GM19099 (cell line): Measurements from ENCODE around the gene CHD6.

Source experiments
- POLR2A ChIP-seq: IDR thresholded peaks from 3 replicates; pipeline ENCODE4 v1.6.1; 2011; ENCODE audit warnings: low read depth; ENCODE audit not compliant: insufficient read length; ENCODE audit errors: extremely low read depth

Gene CHD6

GRCh38 chr20:41425180-41425884 is 192.8 kb downstream of the CHD6 start:
- TF ChIP-seq POLR2A = no peak

DNA sequence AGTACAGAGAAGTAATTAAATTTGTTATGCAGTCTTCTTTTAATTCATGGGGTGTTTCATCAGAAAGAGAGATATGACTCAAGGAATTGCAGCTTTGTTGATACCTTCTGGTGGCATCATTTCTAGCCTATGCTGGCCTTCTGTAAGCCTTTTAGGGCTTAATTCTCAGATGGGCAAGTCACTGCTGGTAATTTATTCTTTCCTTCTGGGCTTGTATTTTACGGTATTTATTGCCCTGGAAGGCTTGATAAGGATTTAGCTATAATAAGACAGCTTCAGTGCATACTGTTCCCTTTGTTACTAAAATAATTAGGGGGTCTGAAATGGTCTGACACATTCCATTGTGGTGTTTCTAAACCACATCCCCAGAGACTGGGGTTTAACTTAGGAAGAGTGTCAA is 193.6 kb downstream of the CHD6 start:
- TF ChIP-seq POLR2A = no peak

DNA sequence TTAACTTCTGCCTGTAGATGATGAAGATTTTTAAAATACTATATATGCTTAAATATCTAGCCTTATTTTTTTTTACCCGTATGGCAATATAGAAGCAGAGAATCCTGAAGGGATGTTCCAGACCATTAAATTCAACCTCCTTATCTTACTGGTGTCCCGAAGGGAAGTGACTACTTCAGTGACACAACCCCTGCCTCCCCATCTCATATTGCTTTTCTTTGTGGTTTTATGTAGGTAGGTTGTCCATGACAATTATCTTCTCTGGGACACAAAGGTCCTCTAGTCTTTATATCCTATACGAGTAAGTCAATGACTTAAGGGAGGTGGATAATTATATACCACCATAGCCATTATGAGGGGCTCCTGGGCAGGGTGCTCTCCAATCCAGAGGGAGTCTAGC is 194.2 kb downstream of the CHD6 start:
- TF ChIP-seq POLR2A = no peak

- no peak for TF ChIP-seq POLR2A
Observed at GRCh38 chr20:41422953-41423352, 195.2 kb downstream of the CHD6 start.

- no peak for TF ChIP-seq POLR2A
Observed at GRCh38 chr20:41418739-41419293, 199.4 kb downstream of the CHD6 start.

- no peak for TF ChIP-seq POLR2A
Observed at GRCh38 chr20:41418031-41418430, 200.1 kb downstream of the CHD6 start.

- no peak for TF ChIP-seq POLR2A
Observed at GRCh38 chr20:41415191-41415590, 203.0 kb downstream of the CHD6 start.

DNA sequence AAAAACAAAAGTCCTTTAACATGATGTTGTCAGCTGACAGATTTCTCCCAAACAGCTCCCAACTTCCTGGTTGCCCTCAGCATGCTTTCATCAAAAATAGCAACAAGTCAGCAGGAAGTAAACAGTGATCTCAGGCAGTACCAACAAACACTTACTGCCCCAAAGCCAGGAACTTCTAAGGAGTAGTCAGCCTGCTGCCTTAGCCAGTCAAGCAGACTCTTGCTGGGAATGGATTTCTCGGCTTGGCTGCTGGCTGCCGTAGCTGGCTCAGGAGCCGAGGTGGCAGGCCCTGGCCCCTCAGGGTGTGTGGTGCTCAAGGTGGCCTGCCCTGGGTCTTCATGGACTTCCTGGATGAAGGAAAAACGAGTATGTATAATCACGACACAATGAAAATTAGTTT is 205.0 kb downstream of the CHD6 start:
- no peak for TF ChIP-seq POLR2A

DNA sequence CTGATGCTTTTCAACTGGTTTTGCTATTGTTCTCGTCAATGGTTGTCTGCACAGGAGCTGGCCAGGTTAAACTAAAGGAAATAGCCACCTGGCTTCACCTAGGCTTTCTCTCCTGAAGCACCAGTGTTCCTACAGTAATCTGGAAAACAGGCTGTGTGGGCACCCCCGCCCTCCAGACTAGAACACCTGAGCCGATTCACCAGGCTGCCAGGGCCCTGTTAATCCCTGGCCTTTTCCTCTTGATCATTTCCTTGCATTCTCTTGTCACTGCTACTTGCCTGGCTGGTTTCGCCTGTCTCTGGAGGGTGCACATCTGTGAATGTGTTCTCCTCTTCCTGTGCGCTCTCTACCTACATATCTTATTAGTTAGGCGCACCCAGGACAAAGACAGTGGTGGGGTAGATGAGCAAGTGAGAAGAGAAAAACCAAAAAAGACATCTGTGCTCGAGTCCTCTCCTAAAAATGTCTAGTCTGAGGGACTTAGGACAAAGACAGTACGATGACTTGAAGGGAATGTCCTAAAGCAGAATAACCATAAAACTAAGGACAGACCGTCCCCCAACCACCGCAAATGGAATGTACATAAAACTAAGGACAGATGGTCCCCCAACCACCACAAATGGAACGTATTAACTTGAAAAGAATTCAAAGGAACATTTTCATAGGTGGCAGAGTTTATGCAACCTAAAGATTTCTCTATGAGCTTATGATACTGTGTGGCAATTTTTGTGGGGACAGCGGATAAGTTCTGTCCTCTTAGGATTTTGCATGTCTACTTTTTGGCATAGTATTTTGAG is 205.7 kb downstream of the CHD6 start:
- no peak for TF ChIP-seq POLR2A

DNA sequence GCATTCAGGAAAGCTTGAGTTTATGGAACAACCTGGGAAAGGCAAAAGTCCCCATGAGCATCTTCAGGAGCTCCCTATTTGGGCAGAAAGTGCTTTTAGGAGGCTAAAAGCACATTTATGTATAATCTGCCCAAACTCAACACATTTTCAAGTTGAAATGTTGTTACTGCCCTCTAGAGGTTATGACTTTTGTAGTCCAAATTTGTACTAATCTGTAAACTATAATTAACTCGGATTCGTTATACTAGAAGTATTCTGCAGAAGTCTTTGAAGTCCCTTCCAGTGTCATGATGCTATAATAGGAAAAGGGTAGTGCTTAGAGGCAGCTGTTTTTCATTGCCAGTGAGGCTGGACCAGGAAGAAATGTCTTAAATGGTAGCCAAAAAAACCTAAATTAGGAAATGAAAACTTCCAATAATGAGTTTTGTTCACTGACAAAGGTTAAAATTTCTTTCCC is 206.8 kb downstream of the CHD6 start:
- no peak for TF ChIP-seq POLR2A

- TF ChIP-seq POLR2A = no peak
Observed at GRCh38 chr20:41408986-41409385, 209.2 kb downstream of the CHD6 start.

- TF ChIP-seq POLR2A = no peak
Observed at GRCh38 chr20:41408156-41408794, 209.9 kb downstream of the CHD6 start.

DNA sequence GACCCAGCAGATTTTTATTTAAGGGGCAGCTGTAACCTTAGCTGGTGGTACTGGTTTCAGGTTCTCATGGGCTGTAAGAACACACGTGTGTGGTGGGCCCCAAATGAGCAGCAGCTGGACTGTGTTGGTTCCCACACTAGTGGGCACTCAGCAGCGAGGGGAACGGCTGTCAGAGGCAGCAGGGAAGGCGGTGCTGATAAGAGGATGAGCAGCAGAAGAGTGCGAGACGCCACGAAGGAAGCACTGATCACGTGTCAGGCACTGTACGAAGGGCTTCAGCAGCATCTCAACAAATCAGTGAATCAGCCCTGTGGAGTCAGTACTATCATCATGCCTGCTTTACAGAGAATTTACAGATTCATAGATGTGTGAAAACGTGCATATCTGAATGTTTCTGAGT is 210.6 kb downstream of the CHD6 start:
- no peak for TF ChIP-seq POLR2A

DNA sequence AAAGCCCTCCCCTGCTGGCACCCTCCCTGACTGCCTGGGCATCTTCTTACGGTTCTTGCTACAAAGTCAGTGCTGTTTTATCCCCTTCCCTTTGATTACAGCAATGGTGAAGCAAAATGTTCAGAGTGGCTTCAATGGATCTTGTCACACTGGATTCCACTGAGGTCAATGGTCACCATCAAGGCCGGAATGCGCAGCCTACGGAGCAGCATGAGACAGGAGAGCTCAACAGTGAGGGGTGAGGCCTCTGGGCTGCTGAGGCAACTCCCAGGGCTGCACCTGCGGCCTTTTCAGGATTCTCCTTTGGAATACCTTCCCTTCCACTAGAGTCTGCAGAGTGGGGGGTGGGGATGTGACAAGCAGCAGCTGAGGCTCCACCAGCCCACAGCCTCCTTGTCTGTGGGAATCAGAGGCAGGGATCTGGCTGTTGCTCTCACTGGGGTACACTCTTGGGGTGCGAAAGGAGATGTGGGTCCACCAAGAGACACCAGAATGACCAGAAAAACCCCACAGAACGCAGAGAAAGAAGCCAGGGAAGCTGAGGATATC is 211.2 kb downstream of the CHD6 start:
- TF ChIP-seq POLR2A = no peak

DNA sequence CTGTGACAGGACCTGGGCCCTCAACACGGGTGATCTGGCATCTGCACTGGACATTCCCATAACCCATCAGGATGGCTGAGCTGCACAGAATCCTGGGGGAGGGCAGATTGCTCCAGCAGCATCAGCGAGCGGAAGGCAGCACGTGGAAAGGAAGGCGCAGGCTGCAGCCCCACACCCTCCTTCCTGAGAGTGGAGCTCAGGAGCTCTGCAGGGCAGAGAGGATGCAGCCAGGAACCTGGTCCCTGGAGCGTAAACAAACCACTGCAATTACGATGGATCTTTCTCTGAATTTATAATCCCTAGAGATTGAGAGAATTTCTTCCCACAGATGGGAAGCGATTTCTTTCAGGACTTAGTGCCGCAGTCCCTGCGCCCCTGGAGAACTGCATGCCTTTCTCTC is 211.8 kb downstream of the CHD6 start:
- TF ChIP-seq POLR2A = no peak

GRCh38 chr20:41405436-41405835 is 212.7 kb downstream of the CHD6 start:
- no peak for TF ChIP-seq POLR2A

DNA sequence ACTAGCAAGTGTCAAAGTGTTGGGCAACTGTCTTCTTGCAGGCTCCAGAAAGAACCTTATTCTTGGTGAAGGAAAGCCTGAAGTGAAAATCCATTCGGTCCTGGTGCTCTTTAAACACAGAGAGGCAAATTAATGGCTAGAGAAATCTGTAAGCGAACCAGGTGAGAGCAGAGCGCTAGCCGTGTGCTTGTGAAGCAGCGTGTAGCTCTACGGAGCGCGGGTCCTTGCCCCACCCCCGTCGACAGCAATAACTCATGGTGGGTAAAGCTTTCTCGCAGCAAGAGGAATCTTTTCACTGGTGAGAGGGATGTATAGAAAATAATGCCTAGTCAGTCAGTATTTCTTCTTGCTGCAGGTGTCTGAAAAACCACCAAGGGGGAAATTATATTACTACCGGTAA is 214.6 kb downstream of the CHD6 start:
- no peak for TF ChIP-seq POLR2A
